ENCODE measurements around the gene HEXD. TPM values are rescaled to one million over a fixed set of nuclear protein-coding genes. Genes with fewer than 3 reads are reported as not detected.
A peak's percentile ranks its signal among the peaks of the same experiment; 100 is the strongest.

The HEXD gene
- total RNA-seq, 4 donors from 2014 or later: 15.7 to 27.1 (median 20.6) TPM

DNA sequence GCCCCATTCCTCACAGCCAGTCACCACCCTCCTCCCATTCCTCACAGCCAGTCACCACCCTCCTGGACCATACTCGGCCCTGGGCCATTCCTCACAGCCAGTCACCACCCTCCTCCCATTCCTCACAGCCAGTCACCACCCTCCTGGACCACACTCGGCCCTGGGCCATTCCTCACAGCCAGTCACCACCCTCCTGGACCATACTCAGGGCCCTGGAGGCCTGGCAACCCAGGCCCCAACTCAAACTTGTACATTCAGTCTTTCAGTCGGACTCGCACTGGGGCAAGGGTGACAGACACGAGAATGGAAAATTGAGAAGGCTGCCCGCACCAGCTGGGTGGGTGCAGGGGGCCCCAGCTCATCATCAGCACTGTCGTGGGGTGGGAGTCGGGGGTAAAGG lies 71.0 kb downstream of the HEXD start:
- Histone ChIP-seq H3K4me1 (peaks cover 22 to 32% (median 31%) of the 10 kb centered on the region in 4 donors), H3K9me3 (no peaks in the 10 kb centered on the region), H3K36me3 (peaks cover 35 to 52% (median 45%) of the 10 kb centered on the region in 4 donors), H3K4me3 (no peak overlapping the region), H3K27me3 (no peaks in the 10 kb centered on the region), H3K27ac (replicated peaks in 1 of 4) (peak overlapping the region; percentile 54 to 73 (median 68))
- TF ChIP-seq EP300 (IDR thresholded peaks at IDR 0.05) (no peak), POLR2AphosphoS5 (IDR thresholded peaks at IDR 0.05) (peak in 1 of 2 donors; percentile 36)
- no peak for DNase-seq (ENCODE audit: extremely low spot score)
- WGBS: 54% methylated on average over 7 of the region's 8 CpGs
- intact Hi-C loops (cut with DNase I): no loop called here

DNA sequence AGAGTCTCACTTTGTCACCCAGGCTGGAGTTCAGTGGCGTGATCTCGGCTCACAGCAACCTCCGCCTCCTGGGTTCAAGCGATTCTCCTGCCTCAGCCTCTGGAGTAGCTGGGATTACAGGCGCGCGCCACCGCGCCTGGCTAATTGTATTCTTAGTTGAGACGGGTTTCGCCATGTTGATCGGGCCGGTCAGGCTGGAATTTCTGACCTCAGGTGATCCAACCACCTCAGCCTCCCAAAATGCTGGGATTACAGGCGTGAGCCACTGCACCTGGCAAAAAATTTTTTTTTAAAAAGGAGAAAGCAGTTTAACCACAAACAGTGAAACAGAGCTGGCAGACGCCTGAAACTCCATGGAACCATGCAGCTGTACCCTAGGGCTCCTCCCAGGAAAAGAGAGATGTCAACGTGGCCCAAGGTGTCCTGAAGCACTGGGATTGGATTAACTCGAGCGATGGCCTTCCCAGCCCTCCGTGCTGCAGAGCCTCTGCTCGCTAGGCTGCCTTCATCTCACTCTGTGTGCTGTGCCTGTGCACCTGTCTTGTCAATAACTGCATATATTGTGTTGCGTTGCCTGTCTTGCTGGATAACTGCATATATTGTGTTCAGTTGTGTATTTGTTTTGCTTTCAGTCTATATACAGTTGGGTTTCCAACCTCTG lies 71.8 kb downstream of the HEXD start:
- Histone ChIP-seq H3K4me1 (peaks cover 27 to 41% (median 38%) of the 10 kb centered on the region in 4 donors), H3K27ac (replicated peaks in 1 of 4) (peak overlapping the region; percentile 54 to 73 (median 68)), H3K4me3 (no peak overlapping the region), H3K36me3 (peaks cover 26 to 44% (median 36%) of the 10 kb centered on the region in 4 donors), H3K27me3 (no peaks in the 10 kb centered on the region), H3K9me3 (no peaks in the 10 kb centered on the region)
- TF ChIP-seq, protein P1, sequence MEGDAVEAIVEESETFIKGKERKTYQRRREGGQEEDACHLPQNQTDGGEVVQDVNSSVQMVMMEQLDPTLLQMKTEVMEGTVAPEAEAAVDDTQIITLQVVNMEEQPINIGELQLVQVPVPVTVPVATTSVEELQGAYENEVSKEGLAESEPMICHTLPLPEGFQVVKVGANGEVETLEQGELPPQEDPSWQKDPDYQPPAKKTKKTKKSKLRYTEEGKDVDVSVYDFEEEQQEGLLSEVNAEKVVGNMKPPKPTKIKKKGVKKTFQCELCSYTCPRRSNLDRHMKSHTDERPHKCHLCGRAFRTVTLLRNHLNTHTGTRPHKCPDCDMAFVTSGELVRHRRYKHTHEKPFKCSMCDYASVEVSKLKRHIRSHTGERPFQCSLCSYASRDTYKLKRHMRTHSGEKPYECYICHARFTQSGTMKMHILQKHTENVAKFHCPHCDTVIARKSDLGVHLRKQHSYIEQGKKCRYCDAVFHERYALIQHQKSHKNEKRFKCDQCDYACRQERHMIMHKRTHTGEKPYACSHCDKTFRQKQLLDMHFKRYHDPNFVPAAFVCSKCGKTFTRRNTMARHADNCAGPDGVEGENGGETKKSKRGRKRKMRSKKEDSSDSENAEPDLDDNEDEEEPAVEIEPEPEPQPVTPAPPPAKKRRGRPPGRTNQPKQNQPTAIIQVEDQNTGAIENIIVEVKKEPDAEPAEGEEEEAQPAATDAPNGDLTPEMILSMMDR (IDR thresholded peaks at IDR 0.05): no peak
- TF ChIP-seq POLR2A (IDR thresholded peaks at IDR 0.05; ENCODE audit: low read depth) (no peak), POLR2AphosphoS5 (IDR thresholded peaks at IDR 0.05) (no peak), EP300 (IDR thresholded peaks at IDR 0.05) (no peak)
- DNase-seq (ENCODE audit: extremely low spot score): no peak
- intact Hi-C loops (cut with DNase I): loop anchor here (5.0 kb wide), 1 partner anchor 37 kb away; no protein-coding TSS in a partner anchor
- WGBS: 89% methylated on average over 21 of the region's 21 CpGs

DNA sequence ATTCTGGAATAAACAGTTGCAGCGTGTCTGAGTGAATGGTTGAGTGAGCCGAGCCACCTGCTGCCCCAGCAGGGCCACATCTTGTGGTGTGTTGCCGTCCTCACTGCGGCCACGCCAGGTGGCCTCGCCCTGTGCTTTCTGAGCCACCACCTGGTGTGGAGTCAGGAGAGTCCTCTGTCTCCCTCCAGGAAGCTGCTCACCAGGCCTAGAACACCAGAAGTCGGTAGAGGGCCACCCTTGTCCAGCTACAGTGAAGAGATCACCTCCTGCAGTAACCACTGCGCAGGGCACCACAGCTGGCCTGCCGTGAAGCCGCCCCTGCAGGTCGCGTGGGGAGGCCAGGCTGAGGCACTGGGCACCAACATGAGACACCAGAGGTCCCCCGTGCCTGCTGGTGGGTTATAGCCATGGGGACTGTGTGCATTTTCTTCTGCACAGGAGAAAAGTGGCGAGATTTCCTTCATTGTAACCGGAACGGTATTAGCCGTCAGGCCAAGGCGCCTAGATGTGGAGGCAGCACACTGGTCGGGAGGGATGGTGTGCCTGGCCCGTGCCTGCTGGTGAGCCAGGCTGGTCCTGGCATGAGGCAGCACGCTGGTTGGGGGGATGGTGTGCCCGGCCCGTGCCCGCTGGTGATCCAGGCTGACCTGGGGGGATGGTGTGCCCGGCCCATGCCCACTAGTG lies 72.5 kb downstream of the HEXD start:
- intact Hi-C loops (cut with DNase I): loop anchor here (5.0 kb wide), 1 partner anchor 37 kb away; no protein-coding TSS in a partner anchor
- no peak overlapping the region for H3K4me3 ChIP-seq
- peaks cover 27 to 45% (median 41%) of the 10 kb centered on the region in 4 donors for H3K4me1 ChIP-seq
- no peaks in the 10 kb centered on the region for H3K27me3 ChIP-seq
- peaks cover 19 to 37% (median 30%) of the 10 kb centered on the region in 4 donors for H3K36me3 ChIP-seq
- TF ChIP-seq, protein P1 (IDR thresholded peaks at IDR 0.05): no peak
- TF ChIP-seq POLR2A (IDR thresholded peaks at IDR 0.05; ENCODE audit: low read depth): no peak
- no peak for TF ChIP-seq EP300 (IDR thresholded peaks at IDR 0.05)
- no peak for TF ChIP-seq POLR2AphosphoS5 (IDR thresholded peaks at IDR 0.05)
- no peaks in the 10 kb centered on the region for H3K9me3 ChIP-seq
- no peak overlapping the region for H3K27ac ChIP-seq (replicated peaks in 1 of 4)
- DNase-seq (ENCODE audit: extremely low spot score): no peak
- 88% methylated on average over 13 of the region's 25 CpGs for whole genome bisulfite sequencing

DNA sequence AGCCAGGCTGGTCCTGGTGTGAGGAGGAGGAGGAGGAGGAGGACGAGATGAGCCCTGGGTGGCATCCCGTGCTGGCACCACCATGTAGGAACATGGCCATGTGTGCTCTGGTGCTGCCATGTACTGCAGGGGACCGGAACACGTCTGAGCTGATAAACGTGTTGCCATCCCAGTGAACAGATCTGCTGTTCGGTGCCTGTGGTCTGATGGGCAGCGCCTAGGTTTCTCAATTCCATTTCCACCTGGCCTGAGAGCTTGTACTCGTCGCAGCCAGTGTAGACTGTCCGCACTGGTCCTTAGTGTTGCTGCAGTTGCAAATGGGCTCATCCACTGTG lies 73.0 kb downstream of the HEXD start:
- H3K4me3 ChIP-seq: no peak overlapping the region
- no peak overlapping the region for H3K27ac ChIP-seq (replicated peaks in 1 of 4)
- no peaks in the 10 kb centered on the region for H3K27me3 ChIP-seq
- H3K9me3 ChIP-seq: no peaks in the 10 kb centered on the region
- peaks cover 14 to 32% (median 25%) of the 10 kb centered on the region in 4 donors for H3K36me3 ChIP-seq
- DNase-seq (ENCODE audit: extremely low spot score): no peak
- no peak for TF ChIP-seq POLR2A (IDR thresholded peaks at IDR 0.05; ENCODE audit: low read depth)
- TF ChIP-seq EP300 (IDR thresholded peaks at IDR 0.05): no peak
- TF ChIP-seq POLR2AphosphoS5 (IDR thresholded peaks at IDR 0.05): no peak
- TF ChIP-seq, protein P1 (IDR thresholded peaks at IDR 0.05): no peak
- peaks cover 27 to 50% (median 45%) of the 10 kb centered on the region in 4 donors for H3K4me1 ChIP-seq
- intact Hi-C loops (cut with DNase I): loop anchor here (5.0 kb wide), 1 partner anchor 36 kb away; no protein-coding TSS in a partner anchor
- 97% methylated on average over 10 of the region's 10 CpGs for WGBS

DNA sequence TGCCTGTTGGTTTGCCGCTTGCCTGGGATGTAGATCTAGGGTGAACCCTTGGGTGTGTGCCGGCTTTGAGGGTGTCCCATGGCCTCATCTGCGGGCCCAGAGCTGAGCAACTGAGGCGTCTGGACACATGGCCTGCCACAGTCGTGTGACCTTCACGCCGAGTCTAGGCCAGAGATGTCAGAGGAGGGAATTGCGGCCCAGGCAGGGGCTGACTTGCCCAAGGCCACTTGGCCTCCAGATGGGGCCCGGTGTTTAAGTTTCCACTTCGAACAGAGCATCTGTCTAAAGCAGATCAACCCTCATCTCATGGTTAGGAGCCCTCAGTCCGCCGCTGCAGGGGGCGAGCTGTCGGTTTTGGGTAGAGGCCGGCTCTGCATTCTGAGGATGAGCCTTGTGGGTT lies 73.4 kb downstream of the HEXD start:
- H3K4me1 ChIP-seq: peaks cover 29 to 54% (median 48%) of the 10 kb centered on the region in 4 donors
- peaks cover 11 to 28% (median 21%) of the 10 kb centered on the region in 4 donors for H3K36me3 ChIP-seq
- TF ChIP-seq POLR2AphosphoS5 (IDR thresholded peaks at IDR 0.05) (no peak), EP300 (IDR thresholded peaks at IDR 0.05) (no peak), POLR2A (IDR thresholded peaks at IDR 0.05; ENCODE audit: low read depth) (no peak)
- TF ChIP-seq, protein P1 (IDR thresholded peaks at IDR 0.05): no peak
- DNase-seq (ENCODE audit: extremely low spot score): no peak
- 96% methylated on average over 5 of the region's 15 CpGs for WGBS
- H3K4me3 ChIP-seq: no peak overlapping the region
- H3K27ac ChIP-seq (replicated peaks in 1 of 4): no peak overlapping the region
- H3K27me3 ChIP-seq: no peaks in the 10 kb centered on the region
- no peaks in the 10 kb centered on the region for H3K9me3 ChIP-seq
- intact Hi-C loops (cut with DNase I): loop anchor here (5.0 kb wide), 1 partner anchor 36 kb away; no protein-coding TSS in a partner anchor

Measured in esophagus muscularis mucosa (tissue), 4 donors.